ENCODE data around the gene SLC12A6.
A peak's percentile ranks its signal among the peaks of the same experiment; 100 is the strongest.

SLC12A6 gene

GRCh38 chr15:34332553-34333120, 4.9 kb downstream of the SLC12A6 start:
- Histone ChIP-seq H3K9me2 (replicated peaks; ENCODE audit: insufficient read depth, low read length) (no peaks in the 10 kb centered on the region), H3K79me2 (ENCODE audit: insufficient read depth, low read length) (no peaks in the 10 kb centered on the region), H3K4me2 (ENCODE audit: low read depth, low read length, poor library complexity, severe bottlenecking) (no peak overlapping the region), H4K20me1 (ENCODE audit: low read depth, low read length) (no peaks in the 10 kb centered on the region), H3K27me3 (ENCODE audit: low read length) (no peaks in the 10 kb centered on the region), H3K9me3 (ENCODE audit: insufficient read depth, low read length) (no peaks in the 10 kb centered on the region), H3K27ac (ENCODE audit: low read depth, low read length) (no peak overlapping the region), H3F3A (ENCODE audit: insufficient read depth) (no peaks in the 10 kb centered on the region), H3K4me3 (ENCODE audit: insufficient read depth, low read length, poor library complexity, severe bottlenecking) (no peak overlapping the region), H3K9ac (ENCODE audit: low read length) (no peak overlapping the region), H2AFZ (ENCODE audit: low read depth, low read length, severe bottlenecking) (no peak overlapping the region), H3K36me3 (ENCODE audit: low read length) (no peaks in the 10 kb centered on the region)
- TF ChIP-seq EZH2phosphoT487 (conservative IDR thresholded peaks at IDR 0.05; ENCODE audit: low read length) (no peak), CTCF (IDR thresholded peaks at IDR 0.05; ENCODE audit: insufficient read depth, low read length, poor library complexity, severe bottlenecking) (no peak)

- no peak for TF ChIP-seq CTCF (IDR thresholded peaks at IDR 0.05; ENCODE audit: insufficient read depth, low read length, poor library complexity, severe bottlenecking)
- no peak for TF ChIP-seq EZH2phosphoT487 (conservative IDR thresholded peaks at IDR 0.05; ENCODE audit: low read length)
- Histone ChIP-seq H3K79me2 (ENCODE audit: insufficient read depth, low read length) (no peaks in the 10 kb centered on the region), H3K4me2 (ENCODE audit: low read depth, low read length, poor library complexity, severe bottlenecking) (no peak overlapping the region), H2AFZ (ENCODE audit: low read depth, low read length, severe bottlenecking) (peak overlapping the region; percentile 42), H3K9me2 (replicated peaks; ENCODE audit: insufficient read depth, low read length) (no peaks in the 10 kb centered on the region), H3F3A (ENCODE audit: insufficient read depth) (no peaks in the 10 kb centered on the region), H3K36me3 (ENCODE audit: low read length) (no peaks in the 10 kb centered on the region), H3K4me3 (ENCODE audit: insufficient read depth, low read length, poor library complexity, severe bottlenecking) (no peak overlapping the region), H3K9ac (ENCODE audit: low read length) (no peak overlapping the region), H3K27me3 (ENCODE audit: low read length) (no peaks in the 10 kb centered on the region), H4K20me1 (ENCODE audit: low read depth, low read length) (no peaks in the 10 kb centered on the region), H3K27ac (ENCODE audit: low read depth, low read length) (no peak overlapping the region), H3K9me3 (ENCODE audit: insufficient read depth, low read length) (no peaks in the 10 kb centered on the region)
Measured at GRCh38 chr15:34331809-34332208, 5.8 kb downstream of the SLC12A6 start.

- H4K20me1 ChIP-seq (ENCODE audit: low read depth, low read length): no peaks in the 10 kb centered on the region
- H3K9me3 ChIP-seq (ENCODE audit: insufficient read depth, low read length): no peaks in the 10 kb centered on the region
- H3F3A ChIP-seq (ENCODE audit: insufficient read depth): no peaks in the 10 kb centered on the region
- H3K4me2 ChIP-seq (ENCODE audit: low read depth, low read length, poor library complexity, severe bottlenecking): no peak overlapping the region
- no peak overlapping the region for H2AFZ ChIP-seq (ENCODE audit: low read depth, low read length, severe bottlenecking)
- no peaks in the 10 kb centered on the region for H3K79me2 ChIP-seq (ENCODE audit: insufficient read depth, low read length)
- no peak overlapping the region for H3K27ac ChIP-seq (ENCODE audit: low read depth, low read length)
- H3K4me3 ChIP-seq (ENCODE audit: insufficient read depth, low read length, poor library complexity, severe bottlenecking): no peak overlapping the region
- H3K9me2 ChIP-seq (replicated peaks; ENCODE audit: insufficient read depth, low read length): no peaks in the 10 kb centered on the region
- TF ChIP-seq CTCF (IDR thresholded peaks at IDR 0.05; ENCODE audit: insufficient read depth, low read length, poor library complexity, severe bottlenecking): no peak
- TF ChIP-seq EZH2phosphoT487 (conservative IDR thresholded peaks at IDR 0.05; ENCODE audit: low read length): no peak
- no peaks in the 10 kb centered on the region for H3K36me3 ChIP-seq (ENCODE audit: low read length)
- H3K27me3 ChIP-seq (ENCODE audit: low read length): peaks cover 3% of the 10 kb centered on the region; the same call in 1 of the 2 replicates
- no peak overlapping the region for H3K9ac ChIP-seq (ENCODE audit: low read length)
Measured at GRCh38 chr15:34330279-34330678, 7.3 kb downstream of the SLC12A6 start.
